Kidney (tissue), 14 donors: Measurements from ENCODE around the gene FRMD4A. TPM values are rescaled to one million over a fixed set of nuclear protein-coding genes. Genes with fewer than 3 reads are reported as not detected.

Source experiments
- DNase-seq, 5 donors: peaks; one replicate each; pipeline ENCODE4 v3.0.0-alpha.2; 2013 to 2020
- FAIRE-seq: peaks from 2 replicates; lab custom pipeline; 2012; peaks lifted over from hg19 to GRCh38; lab: Jason Lieb, UNC
- H3K27ac ChIP-seq, 2 donors: one replicate each; pipeline ENCODE4 v1.7.0; 2013; ENCODE audit warnings: low read depth in 2 of 2, low read length in 2 of 2, inconsistent platforms in 1 of 2
- H3K27me3 ChIP-seq: one replicate; pipeline ENCODE4 v1.7.1; 2013; ENCODE audit warnings: low read length, inconsistent platforms; ENCODE audit not compliant: control insufficient read depth, insufficient read depth
- H3K36me3 ChIP-seq, 3 donors: one replicate each; pipeline versions ENCODE4 v1.7.0 to v1.7.1; 2013; ENCODE audit warnings: low read length in 3 of 3, control low read depth in 1 of 3, inconsistent platforms in 1 of 3; ENCODE audit not compliant: insufficient read depth in 3 of 3, control insufficient read depth in 2 of 3
- H3K4me1 ChIP-seq, 3 donors: one replicate each; pipeline versions ENCODE4 v1.7.0 to v1.7.1; 2013; ENCODE audit warnings: low read length in 3 of 3, inconsistent platforms in 1 of 3, low read depth in 1 of 3; ENCODE audit not compliant: control insufficient read depth in 2 of 3, insufficient read depth in 2 of 3
- H3K4me3 ChIP-seq, 3 donors: one replicate each; pipeline versions ENCODE4 v1.7.0 to v1.8.1; 2013; ENCODE audit warnings: low read length in 3 of 3, control low read depth in 1 of 3, inconsistent platforms in 1 of 3
- H3K9ac ChIP-seq, 3 donors: one replicate each; pipeline versions ENCODE4 v1.7.0 to v1.7.1; 2013; ENCODE audit warnings: low read length in 3 of 3, control low read depth in 1 of 3, inconsistent platforms in 1 of 3
- H3K9me3 ChIP-seq, 3 donors: one replicate each; pipeline versions ENCODE4 v1.7.0 to v1.7.1; 2013; ENCODE audit warnings: low read length in 3 of 3, control low read depth in 1 of 3, inconsistent platforms in 1 of 3; ENCODE audit not compliant: control insufficient read depth in 2 of 3, insufficient read depth in 1 of 3
- CTCF ChIP-seq: IDR thresholded peaks from 3 replicates; pipeline ENCODE4 v1.5.1; 2012; ENCODE audit warnings: mild to moderate bottlenecking, moderate library complexity, borderline replicate concordance; ENCODE audit not compliant: insufficient read depth; ENCODE audit errors: extremely low read depth
- intact Hi-C: fragments of 100-400 bp; cut with DNase I; formaldehyde crosslinking; loops from one replicate; pipeline ENCODE4 v1.11.1; 2022
- polyA plus RNA-seq: library from polyadenylated mRNA; stranded (reverse); fragments of 350-450 nt; fragmentation: Illumina TruSeq; extraction: RNeasy Lipid Tissue Mini Kit (QIAGEN cat#74804); gene quantifications from one replicate; pipeline ENCODE4 v1.2.3, GENCODE V29; 2014; ENCODE audit warnings: low read depth, low replicate concordance; ENCODE audit not compliant: insufficient read depth
- total RNA-seq: library from RNA; stranded (reverse); fragmentation: NEBNext Ultra II Directional; extraction: Animal tissue kit (Norgen Biotek cat#: 25700); gene quantifications from one replicate; pipeline ENCODE4 v1.2.1, GENCODE V29; 2021
- donor health status: control.
- donor health status: control.
- donor health status: control.
- donor health status: control.
- donor health status: control.
- donor health status: DM: yes; HTN: yes; CAD: no.
- donor health status: Normal renal cell carcinoma (clear cell type).

Gene FRMD4A
- total and polyA plus RNA-seq, 2 donors from 2014 or later: 16.0 to 68.2 TPM

- Histone ChIP-seq H3K27ac (no peak overlapping the region), H3K27me3 (no peaks in the 10 kb centered on the region), H3K9ac (no peak overlapping the region), H3K4me3 (no peak overlapping the region), H3K36me3 (no peaks in the 10 kb centered on the region), H3K9me3 (no peaks in the 10 kb centered on the region), H3K4me1 (no peaks in the 10 kb centered on the region)
- TF ChIP-seq CTCF: no peak
- DNase-seq (no peak), FAIRE-seq (no peak)
- intact Hi-C loops: no loop called here
Measured at GRCh38 chr10:14265709-14266108, 65.0 kb downstream of the FRMD4A start.

- intact Hi-C loops: no loop called here
- TF ChIP-seq CTCF: no peak
Measured at GRCh38 chr10:14262836-14263425, 67.8 kb downstream of the FRMD4A start.

GRCh38 chr10:14261336-14261735 is 69.4 kb downstream of the FRMD4A start:
- intact Hi-C loops: no loop called here
- H3K9ac ChIP-seq: no peak overlapping the region
- H3K27ac ChIP-seq: no peak overlapping the region
- H3K36me3 ChIP-seq: no peaks in the 10 kb centered on the region
- H3K4me3 ChIP-seq: no peak overlapping the region
- no peaks in the 10 kb centered on the region for H3K9me3 ChIP-seq
- peak in 2 of 5 donors; percentile 65 to 71 for DNase-seq
- no peaks in the 10 kb centered on the region for H3K4me1 ChIP-seq
- no peaks in the 10 kb centered on the region for H3K27me3 ChIP-seq
- no peak for TF ChIP-seq CTCF
- no peak for FAIRE-seq

More at GRCh38 chr10:14262836-14263425, 67.8 kb downstream of the FRMD4A start:
- Histone ChIP-seq H3K27me3 (no peaks in the 10 kb centered on the region), H3K4me1 (no peaks in the 10 kb centered on the region), H3K36me3 (no peaks in the 10 kb centered on the region), H3K9me3 (no peaks in the 10 kb centered on the region), H3K9ac (no peak overlapping the region), H3K27ac (no peak overlapping the region), H3K4me3 (no peak overlapping the region)
- FAIRE-seq (no peak), DNase-seq (peak in 2 of 5 donors; percentile 40 to 45)
